ENCODE data around the gene HOXA9.

The HOXA9 gene

DNA sequence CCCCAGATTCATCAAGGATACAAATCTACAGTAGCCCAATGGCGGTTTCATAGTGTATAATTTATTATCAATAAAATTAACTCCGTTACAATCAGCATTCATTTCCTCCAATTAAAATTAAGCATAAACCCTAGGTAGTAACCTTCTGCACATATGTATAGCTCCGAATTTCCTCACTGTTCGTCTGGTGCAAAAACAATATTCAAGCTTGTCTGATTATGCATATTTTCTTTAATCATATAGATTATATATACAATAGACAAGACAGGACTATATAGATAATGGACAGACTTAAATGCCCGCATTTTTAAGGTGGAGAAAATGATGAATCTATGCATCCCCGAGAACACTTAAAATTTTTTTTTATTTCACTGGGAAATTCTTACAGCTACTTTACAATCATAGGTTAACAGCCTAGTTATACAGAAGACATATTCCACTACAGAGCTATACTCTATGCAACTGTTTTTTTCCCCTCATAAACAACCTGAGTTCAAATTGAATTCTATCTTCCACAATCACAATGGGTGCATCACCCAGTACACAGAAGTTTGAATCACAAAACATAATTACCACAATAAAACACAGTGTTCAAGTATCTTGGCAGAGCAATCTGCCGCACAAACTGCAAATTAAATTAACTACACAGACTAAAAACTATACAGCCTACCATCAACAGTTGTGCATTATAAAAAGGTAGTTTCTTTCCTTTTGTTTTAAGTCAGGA is 2.6 kb downstream of the HOXA9 start:
- no peak for DNase-seq

DNA sequence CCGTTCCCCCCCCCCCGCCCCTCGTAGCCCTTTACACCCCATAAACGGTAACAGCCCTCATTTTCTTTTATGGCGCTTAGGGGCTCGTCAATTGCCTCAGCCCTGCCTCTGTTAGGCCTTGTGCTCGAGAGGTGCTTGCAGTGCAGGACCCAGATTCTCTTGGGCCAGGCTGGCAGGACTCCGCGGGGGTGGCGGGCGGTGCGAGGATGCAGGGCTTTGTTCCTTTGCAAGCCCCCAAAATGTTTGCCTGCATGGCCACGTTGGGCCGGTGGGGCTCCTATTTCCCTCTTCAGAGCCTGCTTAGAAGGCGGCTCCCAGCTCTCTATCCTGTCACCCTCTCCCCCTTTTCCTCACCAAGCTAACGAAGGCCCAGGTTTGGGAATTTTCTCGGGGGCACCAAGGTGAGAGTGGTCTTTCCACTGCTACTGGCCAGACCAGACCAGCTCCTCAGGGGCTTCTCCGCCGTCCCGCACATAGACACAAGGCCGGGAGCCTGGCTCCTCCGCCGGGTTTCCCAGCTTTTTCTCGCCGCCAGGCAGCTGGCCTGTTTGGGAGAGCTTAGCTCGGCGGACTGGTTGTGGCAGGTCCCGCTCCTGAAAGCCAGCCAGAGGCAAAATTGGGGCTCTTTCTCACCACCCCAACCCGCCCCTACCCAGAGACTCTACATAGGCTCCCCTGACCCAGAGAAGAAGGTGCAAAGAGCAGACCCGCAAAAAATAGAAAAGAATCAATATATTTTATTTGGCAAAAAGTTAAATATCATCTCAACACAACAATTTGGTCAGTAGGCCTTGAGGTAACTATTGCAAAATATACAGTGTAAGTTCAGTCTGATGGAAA is 3.4 kb downstream of the HOXA9 start:
- DNase-seq: no peak

DNA sequence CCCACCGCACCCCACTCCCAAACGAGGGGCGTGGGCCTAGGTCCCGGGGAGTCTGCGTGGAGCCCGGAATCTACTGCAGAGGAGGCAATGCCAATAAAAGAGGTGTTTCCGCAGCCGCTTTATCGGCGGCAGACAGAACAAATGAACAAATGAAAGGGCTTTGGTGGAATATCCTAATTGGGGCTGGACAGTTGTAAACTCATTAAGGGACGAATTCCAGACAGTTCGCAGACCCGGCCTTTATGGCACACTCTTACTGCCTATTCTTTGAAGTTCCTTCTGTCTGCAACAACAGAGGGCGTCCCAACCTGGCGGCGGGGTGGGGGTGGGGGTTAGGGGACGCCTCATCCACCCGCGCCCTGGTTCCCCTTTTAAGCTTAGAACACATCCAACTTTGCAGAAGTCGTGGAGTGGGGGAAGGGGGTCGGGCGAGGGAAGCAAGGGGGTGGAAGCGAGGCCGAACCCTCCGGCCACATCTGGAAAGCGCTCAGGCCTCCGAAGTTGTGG is 4.1 kb downstream of the HOXA9 start:
- no peak for DNase-seq

DNA sequence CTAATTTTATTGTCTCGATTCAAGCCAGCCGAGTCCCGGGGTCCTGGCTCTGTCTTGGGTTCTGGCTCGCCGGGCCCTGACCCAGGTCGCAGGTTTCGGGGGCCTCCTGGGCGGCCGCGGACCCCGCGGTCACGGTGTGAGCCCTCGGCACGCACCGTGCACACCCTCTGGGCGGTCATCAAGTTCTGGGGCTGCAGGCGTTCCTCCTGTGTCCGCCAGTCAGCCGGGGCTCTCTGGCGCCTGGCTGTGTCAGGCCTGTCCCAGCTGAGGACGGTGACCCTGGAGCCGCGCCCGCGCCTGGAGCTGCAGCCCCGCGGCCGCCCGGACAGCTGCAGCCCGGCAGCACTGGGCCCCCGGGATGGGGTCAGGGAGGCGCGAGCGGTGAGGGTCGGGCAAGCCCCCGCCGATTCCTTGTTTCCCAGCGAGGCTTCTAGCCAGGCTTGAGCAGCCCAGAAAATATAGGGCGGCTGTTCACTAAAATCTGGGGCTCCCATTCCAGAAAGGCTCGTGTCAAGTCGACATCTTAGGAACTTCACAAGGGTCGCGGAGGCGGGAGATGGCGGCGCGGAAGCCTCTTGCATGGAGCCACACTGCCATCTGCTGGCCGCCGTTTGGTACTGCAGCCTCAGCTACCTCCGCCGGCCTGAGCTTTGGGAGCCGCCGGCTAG is 4.7 kb downstream of the HOXA9 start:
- DNase-seq: no peak

DNA sequence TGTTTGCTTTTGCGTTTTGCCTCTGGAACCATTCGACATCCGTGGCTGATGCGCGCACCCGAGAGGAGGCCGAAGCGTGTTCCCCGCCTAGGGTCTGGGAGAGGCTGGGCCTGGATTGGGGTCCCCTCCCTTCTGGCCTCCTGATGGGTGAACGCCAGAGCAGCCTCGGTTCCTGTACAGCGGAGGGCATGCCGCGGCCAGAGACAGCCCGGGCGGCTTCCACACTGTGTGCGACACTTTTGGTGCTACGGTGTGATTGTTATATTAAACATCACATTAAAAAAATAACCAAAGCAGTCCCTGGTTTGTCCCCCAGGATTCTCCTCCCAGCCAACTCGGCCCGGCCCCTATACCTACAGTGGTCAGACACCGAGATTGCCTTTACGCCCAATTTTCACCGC is 5.2 kb downstream of the HOXA9 start:
- no peak for DNase-seq

DNA sequence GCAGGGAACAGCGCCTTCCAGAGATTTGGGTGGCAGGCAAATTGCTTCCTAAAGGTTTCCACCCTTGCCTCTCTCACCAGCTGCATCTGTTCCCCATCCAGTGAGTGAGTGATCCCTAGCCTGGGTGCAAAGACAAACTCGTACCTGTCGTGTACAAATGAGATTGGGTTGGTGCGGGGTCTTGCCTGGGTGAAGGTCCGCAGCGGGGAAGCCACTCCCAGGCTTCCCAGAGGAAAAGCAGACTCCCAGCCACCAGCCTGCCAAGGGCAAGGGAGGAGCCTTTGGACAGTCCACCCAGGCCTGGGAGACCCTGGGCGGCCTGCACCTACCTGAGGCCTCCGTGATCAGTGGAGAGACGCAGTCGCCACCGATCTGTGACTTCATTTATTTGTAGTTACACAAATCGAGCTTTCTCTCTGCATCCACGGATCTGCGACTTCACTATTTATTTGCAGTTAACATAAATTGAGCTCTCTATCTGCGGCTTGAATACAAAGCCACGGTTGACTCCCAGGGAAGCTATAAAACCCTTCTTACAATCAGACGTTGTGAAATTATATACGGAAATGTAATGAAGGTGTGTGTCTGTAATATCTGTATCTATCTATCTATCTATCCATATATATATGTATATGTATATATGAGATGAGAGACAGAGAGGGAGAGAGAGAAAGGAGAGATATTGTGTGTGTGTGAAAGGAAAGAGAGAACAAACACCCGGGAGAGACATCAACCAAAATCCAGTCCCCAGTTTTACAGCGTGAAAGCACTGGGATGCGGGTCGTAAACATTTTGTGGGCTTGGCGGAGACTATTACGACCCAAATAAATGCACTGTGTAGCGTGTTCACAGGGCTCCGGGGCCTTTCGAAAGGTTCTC is 5.8 kb downstream of the HOXA9 start:
- no peak for DNase-seq

DNA sequence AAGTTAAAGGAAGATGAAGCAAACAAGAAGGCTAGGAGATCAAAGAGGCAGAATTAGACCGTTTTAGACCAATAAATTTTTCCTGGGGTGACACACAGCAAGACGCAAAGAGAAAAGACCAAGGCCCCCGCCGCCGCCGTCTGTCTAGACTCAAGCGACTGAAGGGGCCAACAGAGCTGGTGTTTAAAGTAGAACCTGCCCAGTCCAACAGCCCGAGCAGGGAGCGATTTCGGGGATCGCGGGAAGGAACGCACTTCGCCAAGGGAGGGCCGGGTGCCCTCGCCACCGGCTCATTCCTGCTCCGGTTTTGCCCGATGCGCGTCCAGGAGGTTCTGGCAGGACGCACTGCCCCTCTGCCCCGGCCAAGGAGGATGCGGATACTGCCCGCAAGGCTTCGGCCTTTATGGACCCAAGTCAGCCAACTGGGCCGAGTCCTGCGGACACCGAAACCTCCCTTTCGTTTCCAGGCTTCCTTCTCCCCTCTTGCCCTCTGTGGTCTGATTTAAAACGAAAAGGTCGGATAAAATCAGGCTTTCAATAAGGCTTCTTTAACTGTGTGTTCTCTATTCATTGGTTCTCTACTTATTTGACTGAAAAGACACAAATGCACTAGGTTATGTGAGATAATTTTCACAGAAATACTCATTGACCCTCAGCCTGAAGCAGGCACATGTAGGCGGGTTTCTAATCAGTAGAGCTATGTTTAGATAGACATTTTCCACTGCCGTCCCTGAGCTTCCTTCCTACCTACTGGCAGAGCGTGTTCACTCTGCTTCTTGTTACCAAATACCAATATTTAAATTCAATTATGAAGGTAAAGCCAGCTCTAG is 6.7 kb downstream of the HOXA9 start:
- DNase-seq: no peak

DNA sequence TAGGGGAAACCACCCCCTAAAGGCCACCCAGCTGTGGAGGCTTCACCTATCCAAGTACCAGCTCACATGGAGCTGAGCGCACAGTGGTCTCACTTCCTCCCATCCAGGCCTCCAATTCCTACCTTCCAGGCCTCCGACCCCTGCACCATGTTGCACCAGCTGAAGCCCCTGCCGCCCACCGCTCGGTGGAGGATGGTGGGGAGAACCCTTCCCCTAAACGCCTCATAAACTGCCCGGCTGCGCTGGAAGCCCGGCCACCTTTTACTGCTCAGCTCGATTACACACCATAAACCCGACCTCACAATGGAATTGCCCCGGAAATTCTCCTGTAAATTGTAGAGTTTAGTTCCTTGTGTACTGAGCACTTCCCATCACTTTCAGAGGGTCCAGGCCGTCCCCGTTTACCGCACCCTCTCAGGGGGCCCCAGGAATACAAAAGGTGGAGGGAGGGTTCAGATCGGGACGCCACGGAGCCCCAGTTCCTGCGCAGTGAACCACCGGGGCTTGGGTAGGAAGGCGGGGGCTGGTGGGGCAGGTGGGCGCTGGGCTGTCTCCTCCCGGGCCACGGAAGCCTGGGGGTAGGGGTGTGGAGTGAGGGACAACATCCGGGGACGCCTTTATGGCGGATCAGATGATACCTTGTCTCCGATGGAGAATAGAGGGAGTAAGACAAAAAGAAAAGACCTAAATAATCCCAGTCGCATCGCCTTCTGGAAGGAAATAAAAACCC is 7.5 kb downstream of the HOXA9 start:
- DNase-seq: no peak

DNA sequence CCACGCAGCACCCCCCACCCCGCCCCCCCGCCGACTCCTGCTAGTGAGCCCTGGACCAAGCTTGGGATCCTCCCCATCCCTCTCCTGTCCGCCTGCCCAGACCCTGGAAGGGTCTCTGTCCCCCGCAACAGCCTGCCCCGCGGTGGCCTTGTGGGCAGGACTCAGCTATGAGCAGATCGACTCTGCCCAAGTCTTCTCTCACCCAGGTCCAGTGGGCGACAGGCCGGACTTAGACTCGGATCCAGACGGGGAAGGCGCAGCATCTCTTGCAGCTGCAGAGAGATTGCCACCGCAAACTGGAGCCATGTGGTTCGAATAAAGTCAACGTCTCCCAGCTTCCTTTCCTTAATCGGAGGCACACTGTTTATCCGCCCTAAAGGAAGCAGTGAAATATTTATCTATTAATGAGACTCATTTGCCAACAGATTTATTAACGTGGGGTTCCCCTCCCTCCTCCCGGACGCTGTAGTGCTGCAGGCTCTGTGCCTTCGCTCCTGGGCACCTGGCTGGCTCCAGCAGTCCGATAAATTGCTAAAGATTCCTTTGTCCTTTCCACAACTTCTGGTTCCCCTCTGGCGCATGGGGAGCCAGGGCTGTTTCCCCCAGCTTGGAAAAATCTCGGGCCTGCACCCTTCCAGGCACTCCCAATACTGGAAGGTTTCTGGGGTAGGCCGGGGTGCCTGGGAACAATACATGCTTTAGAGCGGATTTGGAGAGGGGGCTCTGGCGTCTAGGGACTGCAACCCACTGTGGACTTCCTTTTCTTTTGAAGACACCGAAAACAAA is 8.2 kb downstream of the HOXA9 start:
- no peak for DNase-seq

DNA sequence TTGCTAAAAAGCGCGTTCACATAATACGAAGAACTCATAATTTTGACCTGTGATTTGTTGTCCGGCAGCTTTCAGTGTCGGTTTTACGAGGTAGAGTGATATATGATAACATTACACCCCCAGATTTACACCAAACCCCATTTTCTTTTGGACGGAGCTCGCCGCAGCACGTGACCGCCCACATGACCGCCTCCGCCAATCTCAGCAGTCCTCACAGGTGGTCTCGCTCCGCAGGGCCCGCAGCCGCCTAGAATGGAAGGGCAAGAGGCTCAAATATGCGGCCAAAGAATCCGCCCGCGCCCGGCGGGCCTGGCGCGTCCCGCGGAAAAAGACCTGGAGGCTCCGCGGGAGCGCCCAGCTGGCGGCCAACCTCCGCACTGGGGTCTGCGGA is 8.8 kb downstream of the HOXA9 start, which contains the start of gene HOXA7:
TSS of gene HOXA7 (minus strand) at position 168 of the 391 bp plus-strand sequence. CDS start at position 38, 130 bp downstream.
- no peak for DNase-seq

DNA sequence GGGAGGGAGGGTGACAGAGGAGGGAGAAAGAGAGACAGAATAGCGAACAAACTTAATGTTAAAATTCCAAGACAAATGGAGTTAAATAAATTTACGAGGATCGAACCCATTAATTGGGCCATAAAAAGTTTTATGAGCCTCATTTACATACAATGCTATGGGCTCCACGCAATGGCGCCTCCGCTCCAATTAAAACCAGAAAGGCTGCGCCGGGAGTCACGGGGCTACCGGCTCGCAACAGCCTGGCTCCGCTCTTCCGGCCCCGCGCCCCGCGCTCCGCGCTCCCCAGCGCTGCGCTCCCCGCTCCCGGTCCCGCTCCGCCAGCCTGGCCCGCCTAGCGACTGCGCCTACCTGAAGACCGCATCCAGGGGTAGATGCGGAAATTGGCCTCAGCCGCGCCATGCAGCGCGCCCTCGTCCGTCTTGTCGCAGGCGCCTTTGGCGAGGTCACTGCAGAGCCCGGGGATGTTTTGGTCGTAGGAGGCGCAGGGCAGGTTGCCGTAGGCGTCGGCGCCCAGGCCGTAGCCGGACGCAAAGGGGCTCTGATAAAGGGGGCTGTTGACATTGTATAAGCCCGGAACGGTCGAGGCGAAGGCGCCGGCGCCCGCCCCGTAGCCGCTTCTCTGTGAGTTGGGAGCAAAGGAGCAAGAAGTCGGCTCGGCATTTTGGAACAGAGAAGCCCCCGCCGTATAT is 9.4 kb downstream of the HOXA9 start:
- DNase-seq: no peak

DNA sequence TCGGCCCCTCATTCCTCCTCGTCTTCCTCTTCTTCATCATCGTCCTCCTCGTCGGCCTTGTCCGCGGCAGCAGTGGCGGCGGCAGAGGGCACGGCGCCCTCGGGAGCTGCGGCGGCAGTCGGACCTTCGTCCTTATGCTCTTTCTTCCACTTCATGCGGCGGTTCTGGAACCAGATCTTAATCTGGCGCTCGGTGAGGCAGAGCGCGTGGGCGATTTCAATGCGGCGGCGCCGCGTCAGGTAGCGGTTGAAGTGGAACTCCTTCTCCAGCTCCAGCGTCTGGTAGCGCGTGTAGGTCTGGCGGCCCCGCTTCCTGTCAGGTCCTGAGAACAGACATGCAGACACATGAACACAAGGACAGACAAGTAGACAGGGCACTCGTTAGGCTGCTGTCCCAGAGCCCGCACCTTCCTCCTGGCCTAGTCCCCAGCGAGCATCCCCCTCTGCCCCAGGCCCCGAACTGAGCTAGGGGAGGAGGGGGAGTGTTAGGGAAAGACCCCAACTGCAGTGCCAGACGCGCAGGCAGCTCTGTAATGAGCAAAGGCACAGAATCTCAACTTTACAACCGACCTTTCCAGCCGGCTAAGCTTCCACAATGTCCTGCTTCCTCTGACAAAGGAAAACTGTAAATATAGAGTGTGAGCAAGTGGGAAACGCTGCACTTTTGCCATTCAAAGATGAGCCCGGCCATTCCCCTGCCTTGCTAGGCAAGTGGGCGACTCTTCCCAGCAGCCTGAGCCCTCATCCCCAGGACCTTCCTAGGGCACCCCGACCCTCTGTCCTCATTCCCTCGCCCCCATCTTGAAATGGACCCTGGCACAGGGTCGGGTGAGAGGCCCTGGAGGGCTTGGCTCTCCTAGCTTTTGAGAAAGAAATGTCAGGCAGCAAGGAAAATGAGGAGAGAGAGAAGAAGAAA is 10.2 kb downstream of the HOXA9 start:
- no peak for DNase-seq

DNA sequence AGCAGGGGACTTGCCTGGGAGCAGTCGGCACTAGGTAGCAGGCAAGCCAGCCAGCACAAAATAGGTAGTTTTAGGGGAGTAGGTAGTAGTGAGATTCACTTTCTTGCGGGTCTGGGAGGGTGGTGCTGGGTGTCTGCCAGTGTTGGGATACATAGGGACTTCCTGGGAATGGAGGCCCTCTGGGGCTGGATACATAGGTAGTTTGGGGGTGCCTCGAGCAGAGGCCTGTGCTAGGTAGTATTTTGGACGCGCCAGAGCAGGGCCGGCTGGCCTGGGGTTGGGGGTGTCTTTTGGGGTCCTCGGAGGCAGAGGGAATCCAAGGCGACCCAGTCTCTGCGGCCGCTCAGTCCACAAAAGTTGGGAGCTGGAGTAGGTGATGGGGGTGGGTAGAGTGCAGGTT is 11.0 kb downstream of the HOXA9 start:
- no peak for DNase-seq

DNA sequence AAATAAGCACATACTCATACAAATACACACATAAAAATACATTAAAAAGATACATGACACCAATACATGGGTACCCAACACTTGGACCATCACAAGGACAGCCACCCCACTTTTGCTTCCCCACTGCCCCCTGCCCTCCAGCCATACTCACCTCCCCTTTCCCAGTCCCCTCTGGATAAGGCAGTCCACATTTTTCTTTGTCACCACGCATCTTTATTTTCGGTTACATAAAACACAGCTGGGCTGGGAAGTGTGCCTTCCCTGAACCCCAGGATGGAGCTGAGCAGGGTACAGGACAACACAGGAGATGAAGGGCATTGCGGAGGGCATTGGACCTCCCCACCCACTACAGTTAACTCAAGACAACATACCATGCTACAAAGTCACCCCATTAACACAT is 11.8 kb downstream of the HOXA9 start:
- DNase-seq: no peak

DNA sequence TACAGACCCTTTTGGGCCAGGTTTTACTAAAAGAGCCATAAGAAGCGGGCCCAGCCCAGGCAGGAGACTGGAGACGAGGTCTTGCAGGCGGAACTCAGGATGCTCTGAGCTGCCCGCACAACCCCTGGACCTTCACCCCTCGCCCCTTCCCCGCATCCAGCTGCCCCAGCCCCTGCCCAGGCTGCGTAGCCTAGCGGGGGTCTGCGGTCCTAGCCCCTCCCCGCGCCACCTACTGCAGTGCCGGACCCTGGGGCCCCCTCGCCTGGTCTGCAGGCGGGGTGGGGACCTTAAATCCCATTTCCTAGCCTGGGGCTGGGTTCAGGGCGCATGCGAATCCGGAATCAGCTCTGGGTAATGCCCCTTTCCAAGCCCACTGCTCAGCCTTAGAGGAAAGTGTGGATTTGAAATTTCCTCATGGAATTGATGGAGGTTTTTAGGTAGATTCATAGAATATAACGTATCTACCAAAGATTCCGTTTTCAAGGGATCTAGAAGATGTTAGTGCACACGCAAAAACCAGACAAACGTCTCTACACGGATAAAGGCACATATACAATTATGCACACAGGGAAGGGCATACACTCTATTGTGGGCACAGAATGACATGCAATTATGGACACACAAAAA is 12.4 kb downstream of the HOXA9 start:
- DNase-seq: no peak

DNA sequence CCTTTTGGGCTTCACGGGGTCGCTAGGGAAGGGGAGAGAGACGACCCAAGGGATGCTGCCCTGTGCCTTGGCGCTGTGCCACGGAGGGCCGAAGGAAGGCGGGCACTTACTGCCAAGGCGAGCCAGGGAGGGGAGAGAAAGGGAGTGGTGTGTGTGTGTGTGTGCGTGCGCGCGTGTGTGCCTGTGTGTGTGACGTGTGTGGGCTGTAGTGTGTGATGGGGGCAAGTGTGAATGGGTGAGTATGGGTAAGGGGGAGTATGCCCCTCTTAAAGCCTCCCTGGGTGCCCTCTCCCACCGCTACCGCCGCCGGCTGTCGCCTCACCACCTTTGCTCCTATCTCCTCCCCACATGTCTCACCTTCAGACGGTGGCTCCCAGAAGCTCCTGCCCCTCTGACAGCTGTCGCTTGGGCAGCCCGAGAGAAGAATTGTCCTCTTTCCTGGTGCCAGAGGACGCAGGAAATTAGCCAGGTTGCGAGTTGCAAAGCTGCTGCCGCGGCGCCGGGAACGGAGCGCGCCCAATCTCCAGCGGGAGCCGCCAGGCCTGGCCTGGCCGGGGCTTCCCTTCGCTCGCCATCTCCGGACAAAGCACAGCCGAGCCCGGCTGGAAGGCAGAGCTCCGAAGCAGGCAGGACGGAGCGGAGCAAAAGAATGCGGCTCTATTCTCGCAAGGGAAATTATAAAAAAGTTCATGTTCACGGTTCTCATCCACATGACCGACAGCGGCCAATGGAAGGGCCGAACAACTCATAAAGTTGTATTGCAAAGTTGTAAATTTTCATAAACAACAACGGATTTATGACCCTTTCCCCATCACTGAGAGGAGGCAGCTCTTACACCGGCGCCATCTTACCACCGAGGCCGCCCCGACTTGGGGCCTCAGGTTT is 13.2 kb downstream of the HOXA9 start, which contains the start of gene HOXA3:
TSS of gene HOXA3 (minus strand) at position 653 of the 885 bp plus-strand sequence. CDS start 41,943 bp downstream, outside the sequence.
- no peak for DNase-seq

All from KG1 (cell line).